HG03103 (cell line): ENCODE results near the gene CETP.
"Not testable (repeated sequence)": the region's sequence is repeated elsewhere in the genome, so short reads cannot be mapped to it uniquely, and the experiment has no call there.

Experiments used
- ATAC-seq: cut with Tn5 transposase; IDR thresholded peaks from one replicate; pipeline ENCODE4 v1.9.1; 2021; ENCODE audit warnings: low read depth; ENCODE audit not compliant: unreplicated experiment

The CETP gene

GRCh38 chr16:56977216-56977615 is 15.5 kb downstream of the CETP start:
- ATAC-seq = no peak

GRCh38 chr16:56977823-56978430 is 16.2 kb downstream of the CETP start:
- no peak for ATAC-seq

- no peak for ATAC-seq
Observed at GRCh38 chr16:56980201-56980535, 18.4 kb downstream of the CETP start.

GRCh38 chr16:56980792-56981724 is 19.3 kb downstream of the CETP start:
- no peak for ATAC-seq

DNA sequence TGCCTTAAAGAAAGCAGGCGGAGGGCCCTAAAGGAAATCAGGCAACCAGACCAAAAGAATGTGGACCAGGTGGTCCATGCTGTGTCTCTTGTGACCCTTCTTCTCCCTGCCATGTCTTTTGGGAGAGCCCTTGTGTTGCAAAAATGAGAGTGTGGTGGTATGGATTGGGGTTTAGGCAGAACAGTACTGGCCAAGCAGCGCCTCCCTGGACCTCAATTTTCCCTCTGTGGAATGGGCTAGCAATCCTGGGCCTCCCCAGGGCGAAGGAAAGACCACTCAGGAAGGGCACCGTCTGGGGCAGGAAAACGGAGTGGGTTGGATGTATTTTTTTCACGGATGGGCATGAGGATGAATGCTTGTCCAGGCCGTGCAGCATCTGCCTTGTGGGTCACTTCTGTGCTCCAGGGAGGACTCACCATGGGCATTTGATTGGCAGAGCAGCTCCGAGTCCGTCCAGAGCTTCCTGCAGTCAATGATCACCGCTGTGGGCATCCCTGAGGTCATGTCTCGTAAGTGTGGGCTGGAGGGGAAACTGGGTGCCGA is 20.1 kb downstream of the CETP start:
- no peak for ATAC-seq

GRCh38 chr16:56982695-56983094 is 20.9 kb downstream of the CETP start:
- no peak for ATAC-seq

DNA sequence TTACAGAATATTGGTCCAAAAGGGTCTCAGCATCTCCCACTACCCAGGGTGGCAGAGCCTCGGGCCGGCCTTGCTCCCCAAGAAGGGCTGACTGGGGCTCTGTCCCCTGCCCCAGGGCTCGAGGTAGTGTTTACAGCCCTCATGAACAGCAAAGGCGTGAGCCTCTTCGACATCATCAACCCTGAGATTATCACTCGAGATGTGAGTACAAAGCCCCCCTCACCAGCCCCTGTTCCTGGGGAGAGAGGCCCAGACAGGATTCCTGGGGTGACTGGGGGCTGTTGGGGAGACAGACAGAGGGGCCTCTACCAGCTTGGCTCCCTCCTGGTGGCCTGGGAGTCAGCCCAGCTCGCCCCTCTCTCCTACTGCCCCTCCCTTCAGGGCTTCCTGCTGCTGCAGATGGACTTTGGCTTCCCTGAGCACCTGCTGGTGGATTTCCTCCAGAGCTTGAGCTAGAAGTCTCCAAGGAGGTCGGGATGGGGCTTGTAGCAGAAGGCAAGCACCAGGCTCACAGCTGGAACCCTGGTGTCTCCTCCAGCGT is 21.5 kb downstream of the CETP start:
- no peak for ATAC-seq

DNA sequence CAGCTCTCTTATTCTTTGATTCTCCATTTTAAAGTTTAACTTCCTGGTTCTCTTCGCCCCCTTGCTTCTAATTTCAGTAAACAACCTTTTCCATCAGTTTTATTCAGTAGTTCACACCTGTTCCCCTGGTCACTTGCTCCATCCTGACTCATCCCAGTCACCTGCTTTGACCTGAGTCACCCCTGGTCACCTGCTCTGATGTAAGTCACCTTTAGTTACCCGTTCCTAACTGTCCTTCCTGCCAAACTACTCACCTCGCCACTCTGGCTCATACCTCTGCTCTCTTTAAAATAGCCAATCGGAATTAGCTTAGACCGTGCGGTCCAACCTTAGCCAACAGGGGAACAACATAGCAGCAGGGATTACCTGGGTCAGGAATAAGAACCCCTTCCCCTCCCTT is 22.9 kb downstream of the CETP start:
- ATAC-seq = no peak

- ATAC-seq = no peak
Observed at GRCh38 chr16:56985288-56985961, 23.7 kb downstream of the CETP start.

- no peak for ATAC-seq
Observed at GRCh38 chr16:56985962-56986360, 24.2 kb downstream of the CETP start.

- ATAC-seq = no peak
Observed at GRCh38 chr16:56986361-56986760, 24.6 kb downstream of the CETP start.

GRCh38 chr16:56986908-56987307 is 25.2 kb downstream of the CETP start:
- not testable (repeated sequence) for ATAC-seq

DNA sequence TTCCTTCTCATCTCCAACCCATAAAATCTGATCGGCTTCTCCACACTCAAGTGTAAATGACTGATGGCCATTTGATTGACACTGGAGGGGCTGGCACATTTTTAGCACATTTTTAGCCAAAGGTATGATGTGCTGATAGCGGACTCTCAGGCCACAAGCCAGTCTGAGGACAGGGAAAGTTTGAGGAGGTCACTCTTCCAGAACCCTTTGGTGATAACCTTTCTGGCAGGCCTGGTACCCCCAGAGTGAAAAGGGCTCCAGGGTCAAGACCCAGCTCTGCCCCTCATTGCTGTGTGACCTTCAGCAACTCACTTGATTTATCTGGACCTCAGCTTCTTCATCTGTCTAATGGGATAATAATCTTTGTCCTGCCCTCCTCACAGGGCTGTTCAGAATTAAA is 25.9 kb downstream of the CETP start:
- ATAC-seq = no peak

DNA sequence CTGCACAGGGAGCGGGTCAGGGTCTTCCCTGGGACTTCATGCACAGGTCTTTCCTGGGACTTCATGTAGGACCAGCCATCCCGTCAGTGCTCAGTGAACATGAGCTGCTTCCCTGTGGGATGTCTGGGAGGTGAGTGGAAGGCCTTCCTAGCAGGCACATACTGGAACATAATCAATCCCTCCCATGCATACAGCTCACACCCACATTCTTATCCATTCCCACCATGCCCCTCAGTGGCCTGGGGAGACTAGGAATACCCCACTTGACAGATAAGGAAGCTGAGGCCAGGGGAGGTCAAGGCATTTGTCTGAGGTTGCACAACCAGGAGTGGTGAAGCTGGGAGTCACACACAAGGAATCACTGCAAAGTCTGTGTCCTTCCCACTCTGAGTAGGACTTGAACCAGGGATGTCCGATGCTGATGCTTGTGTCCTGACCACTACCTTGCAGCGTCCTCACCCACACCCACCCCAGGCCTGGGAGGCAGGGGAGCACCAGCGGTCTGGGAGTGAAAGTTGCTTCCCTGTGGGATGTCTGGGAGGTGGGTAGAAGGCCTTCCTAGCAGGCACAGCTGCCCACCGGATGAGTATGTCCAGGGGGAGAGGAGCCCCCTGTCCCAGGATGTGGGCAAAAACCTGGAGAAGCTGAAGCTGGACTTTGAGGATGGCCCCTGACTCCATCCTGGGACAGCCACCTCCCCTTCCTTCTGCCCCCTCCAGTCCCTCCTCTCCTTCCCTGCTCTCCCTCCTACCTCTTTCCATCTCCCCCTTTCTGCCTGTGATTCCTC is 26.6 kb downstream of the CETP start:
- ATAC-seq = no peak

- ATAC-seq = peak; percentile 75
Observed at GRCh38 chr16:56988948-56989945, 27.5 kb downstream of the CETP start, which contains the start of gene NLRC5. NLRC5 (plus strand) TSS chr16:56989557; CDS start chr16:57020713, 31,156 bp downstream.

- no peak for ATAC-seq
Observed at GRCh38 chr16:56989988-56990387, 28.2 kb downstream of the CETP start.

GRCh38 chr16:56990407-56991286 is 28.9 kb downstream of the CETP start:
- ATAC-seq = no peak

GRCh38 chr16:56992431-56992830 is 30.7 kb downstream of the CETP start:
- not testable (repeated sequence) for ATAC-seq
